HepG2 (cell line): ENCODE results near the gene NDRG2. TPM values are rescaled to one million over a fixed set of nuclear protein-coding genes. Genes with fewer than 3 reads are reported as not detected.

Experiments used
- ATF5 ChIP-seq: sonication (generic); formaldehyde crosslinking; IDR thresholded peaks from 2 replicates; pipeline ENCODE4 v1.4.0; 2020; ENCODE audit warnings: mild to moderate bottlenecking, low read depth, missing genetic modification reagents
- ATM ChIP-seq: fragments of 450-650 bp; IDR thresholded peaks from 2 replicates; pipeline ENCODE4 v1.7.1; 2017; ENCODE audit warnings: mild to moderate bottlenecking, borderline replicate concordance
- CBX1 ChIP-seq: IDR thresholded peaks from one replicate; pipeline ENCODE4 v1.6.1; 2016; ENCODE audit warnings: antibody characterized with exemption, low read depth
- FOXA1 ChIP-seq, 2 experiments: fragments of 450-650 bp in 1 of 2; sonication (generic) in 1 of 2; formaldehyde crosslinking in 1 of 2; IDR thresholded peaks; 2 replicates each; pipeline versions ENCODE4 v1.4.0 to v1.6.1; 2016 to 2020; ENCODE audit warnings: missing genetic modification reagents in 1 of 2
- HDAC1 ChIP-seq: sonication (generic); formaldehyde crosslinking; IDR thresholded peaks from 2 replicates; pipeline ENCODE4 v1.5.1; 2020; ENCODE audit warnings: mild to moderate bottlenecking, missing genetic modification reagents
- HMGA1 ChIP-seq: sonication (generic); formaldehyde crosslinking; conservative IDR thresholded peaks from 2 replicates; pipeline ENCODE4 v1.4.0; 2020; ENCODE audit warnings: missing genetic modification reagents
- KLF16 ChIP-seq, 2 experiments: sonication (generic) in 1 of 2; formaldehyde crosslinking in 1 of 2; IDR thresholded peaks; 2 replicates each; pipeline versions ENCODE4 v1.6.1 to v1.8.0; 2016 to 2023; ENCODE audit warnings: missing genetic modification reagents in 2 of 2, missing compliant biosample characterization in 1 of 2
- LRRFIP1 ChIP-seq: sonication (generic); formaldehyde crosslinking; conservative IDR thresholded peaks from 2 replicates; pipeline ENCODE4 v1.4.0; 2020; ENCODE audit warnings: missing genetic modification reagents
- NONO ChIP-seq, 2 experiments: fragments of 450-650 bp in 1 of 2; sonication (generic) in 1 of 2; formaldehyde crosslinking in 1 of 2; IDR thresholded peaks in 1 of 2; conservative IDR thresholded peaks in 1 of 2; 2 replicates each; pipeline versions ENCODE4 v1.6.1 to v1.8.0; 2017 to 2022; ENCODE audit warnings: mild to moderate bottlenecking in 1 of 2, missing genetic modification reagents in 1 of 2, moderate library complexity in 1 of 2
- RNF2 ChIP-seq: fragments of 450-650 bp; conservative IDR thresholded peaks from 2 replicates; pipeline ENCODE4 v1.6.1; 2016; ENCODE audit warnings: low read depth
- RXRB ChIP-seq: IDR thresholded peaks from 2 replicates; pipeline ENCODE4 v1.6.1; 2016; ENCODE audit warnings: borderline replicate concordance, missing genetic modification reagents, missing compliant biosample characterization
- SOX5 ChIP-seq: IDR thresholded peaks from 2 replicates; pipeline ENCODE4 v1.6.1; 2016; ENCODE audit warnings: borderline replicate concordance
- WIZ ChIP-seq: sonication (generic); formaldehyde crosslinking; IDR thresholded peaks from 2 replicates; pipeline ENCODE4 v1.5.1; 2020; ENCODE audit warnings: mild to moderate bottlenecking, missing genetic modification reagents
- XRCC5 ChIP-seq: fragments of 200-400 bp; formaldehyde crosslinking; optimal IDR thresholded peaks from 2 replicates; pipeline ENCODE3; 2017; ENCODE audit warnings: mild to moderate bottlenecking, low read length
- ZNF10 ChIP-seq: sonication (generic); formaldehyde crosslinking; IDR thresholded peaks from 2 replicates; pipeline ENCODE4 v1.4.0; 2020; ENCODE audit warnings: mild to moderate bottlenecking, low read depth, missing genetic modification reagents, borderline replicate concordance
- ZNF205 ChIP-seq: IDR thresholded peaks from 2 replicates; pipeline ENCODE4 v1.6.1; 2018; ENCODE audit warnings: missing biosample characterization, missing genetic modification reagents
- ZNF460 ChIP-seq: sonication (generic); formaldehyde crosslinking; IDR thresholded peaks from 2 replicates; pipeline ENCODE4 v1.5.1; 2020; ENCODE audit warnings: missing genetic modification reagents, mild to moderate bottlenecking, borderline replicate concordance
- ZNF513 ChIP-seq: sonication (generic); formaldehyde crosslinking; conservative IDR thresholded peaks from 2 replicates; pipeline ENCODE4 v1.5.0; 2020; ENCODE audit warnings: missing genetic modification reagents
- ZNF550 ChIP-seq: sonication (generic); formaldehyde crosslinking; IDR thresholded peaks from 2 replicates; pipeline ENCODE4 v1.4.0; 2020; ENCODE audit warnings: mild to moderate bottlenecking, missing genetic modification reagents, borderline replicate concordance
- ZNF597 ChIP-seq: sonication (generic); formaldehyde crosslinking; IDR thresholded peaks from 2 replicates; pipeline ENCODE4 v1.5.0; 2020; ENCODE audit warnings: missing genetic modification reagents
- ZNF605 ChIP-seq: sonication (generic); formaldehyde crosslinking; IDR thresholded peaks from 2 replicates; pipeline ENCODE4 v1.8.0; 2022; ENCODE audit warnings: mild to moderate bottlenecking, missing genetic modification reagents
- ZNF674 ChIP-seq: sonication (generic); formaldehyde crosslinking; IDR thresholded peaks from 2 replicates; pipeline ENCODE4 v1.5.0; 2020; ENCODE audit warnings: low read depth, mild to moderate bottlenecking, missing genetic modification reagents
- ZNF746 ChIP-seq: sonication (generic); formaldehyde crosslinking; IDR thresholded peaks from 2 replicates; pipeline ENCODE4 v1.8.0; 2022; ENCODE audit warnings: mild to moderate bottlenecking, missing genetic modification reagents
- ZNF75D ChIP-seq: sonication (generic); formaldehyde crosslinking; IDR thresholded peaks from 2 replicates; pipeline ENCODE4 v1.8.1; 2023; ENCODE audit warnings: missing genetic modification reagents, mild to moderate bottlenecking, borderline replicate concordance
- ZNF776 ChIP-seq: sonication (generic); formaldehyde crosslinking; IDR thresholded peaks from 2 replicates; pipeline ENCODE4 v1.4.0; 2020; ENCODE audit warnings: mild to moderate bottlenecking, missing genetic modification reagents
- polyA plus RNA-seq, 8 experiments: library from polyadenylated mRNA; depleted of rRNA in 3 of 8; stranded (reverse) in 7 of 8; unstranded in 1 of 8; fragments of >200 nt; fragmentation: Illumina TruSeq in 4 of 8; extraction: Trizol in 4 of 8; gene quantifications; 2 replicates each; pipeline versions ENCODE4 v1.2.1 to v1.2.3, GENCODE V29; 2011 to 2016; ENCODE audit warnings: low read depth in 4 of 8, missing spikeins in 1 of 8, mixed read lengths in 1 of 8; ENCODE audit not compliant: insufficient read depth in 1 of 8
- total RNA-seq, 5 experiments: library from RNA; depleted of rRNA; stranded (reverse); fragments of >200 nt; fragmentation: Illumina TruSeq; extraction: Trizol; gene quantifications; 2 replicates each; pipeline ENCODE4 v1.2.3, GENCODE V29; 2016; ENCODE audit warnings: low read depth in 1 of 5

Gene NDRG2
- total and polyA plus RNA-seq, 2 of the 13 experiments (the other 11 are each of a cell fraction or from before 2014, with no cell fraction given): 27.2 to 189 TPM

GRCh38 chr14:21054123-21054767, 29.4 kb upstream of the NDRG2 start (continued):
- 0 out of 2 replicates have a peak, but pooled peaks have one; percentile 31 for TF ChIP-seq FOXA1 (IDR thresholded peaks at IDR 0.05)
- TF ChIP-seq FOXA1 (CRISPR knock-in tag; IDR thresholded peaks at IDR 0.05): peak; percentile 95
- no peak for TF ChIP-seq ATM
- TF ChIP-seq RNF2: no peak
- peak; percentile 85; the same call in 1 of the 2 replicates for TF ChIP-seq ZNF205 (CRISPR knock-in tag)
- TF ChIP-seq KLF16 (CRISPR knock-in tag; IDR thresholded peaks at IDR 0.05): peak in 1 of 2 experiments; percentile 77; a peak in 2 of 4 replicates
- TF ChIP-seq ZNF513 (CRISPR knock-in tag): no peak
- no peak for TF ChIP-seq ZNF75D
- TF ChIP-seq ZNF746 (CRISPR knock-in tag): peak; percentile 88; the same call in 1 of the 2 replicates
- no peak for TF ChIP-seq HMGA1 (CRISPR knock-in tag)
- no peak for TF ChIP-seq ZNF597 (CRISPR knock-in tag)
- TF ChIP-seq RXRB: peak; percentile 98
- peak; percentile 38; the same call in 1 of the 2 replicates for TF ChIP-seq ZNF460 (CRISPR knock-in tag)
- TF ChIP-seq ZNF550 (CRISPR knock-in tag): no peak
- TF ChIP-seq SOX5 (CRISPR knock-in tag): peak; percentile 92
- TF ChIP-seq WIZ: no peak
- no peak for TF ChIP-seq CBX1
- TF ChIP-seq ZNF10 (CRISPR knock-in tag): no peak
- TF ChIP-seq HDAC1 (CRISPR knock-in tag): peak; percentile 92
- no peak for TF ChIP-seq ZNF776 (CRISPR knock-in tag)
- TF ChIP-seq ATF5: no peak
- TF ChIP-seq NONO (IDR thresholded peaks at IDR 0.05): no peak
- TF ChIP-seq NONO (CRISPR knock-in tag; conservative IDR thresholded peaks at IDR 0.05): peak; percentile 94
- TF ChIP-seq XRCC5: peak; percentile 79
- no peak for TF ChIP-seq LRRFIP1
- peak; percentile 98 for TF ChIP-seq ZNF605 (CRISPR knock-in tag)
- no peak for TF ChIP-seq ZNF674 (CRISPR knock-in tag)
